ENCODE data around the gene MAEA.
"Not testable (repeated sequence)": the region's sequence is repeated elsewhere in the genome, so short reads cannot be mapped to it uniquely, and the experiment has no call there.

The MAEA gene

DNA sequence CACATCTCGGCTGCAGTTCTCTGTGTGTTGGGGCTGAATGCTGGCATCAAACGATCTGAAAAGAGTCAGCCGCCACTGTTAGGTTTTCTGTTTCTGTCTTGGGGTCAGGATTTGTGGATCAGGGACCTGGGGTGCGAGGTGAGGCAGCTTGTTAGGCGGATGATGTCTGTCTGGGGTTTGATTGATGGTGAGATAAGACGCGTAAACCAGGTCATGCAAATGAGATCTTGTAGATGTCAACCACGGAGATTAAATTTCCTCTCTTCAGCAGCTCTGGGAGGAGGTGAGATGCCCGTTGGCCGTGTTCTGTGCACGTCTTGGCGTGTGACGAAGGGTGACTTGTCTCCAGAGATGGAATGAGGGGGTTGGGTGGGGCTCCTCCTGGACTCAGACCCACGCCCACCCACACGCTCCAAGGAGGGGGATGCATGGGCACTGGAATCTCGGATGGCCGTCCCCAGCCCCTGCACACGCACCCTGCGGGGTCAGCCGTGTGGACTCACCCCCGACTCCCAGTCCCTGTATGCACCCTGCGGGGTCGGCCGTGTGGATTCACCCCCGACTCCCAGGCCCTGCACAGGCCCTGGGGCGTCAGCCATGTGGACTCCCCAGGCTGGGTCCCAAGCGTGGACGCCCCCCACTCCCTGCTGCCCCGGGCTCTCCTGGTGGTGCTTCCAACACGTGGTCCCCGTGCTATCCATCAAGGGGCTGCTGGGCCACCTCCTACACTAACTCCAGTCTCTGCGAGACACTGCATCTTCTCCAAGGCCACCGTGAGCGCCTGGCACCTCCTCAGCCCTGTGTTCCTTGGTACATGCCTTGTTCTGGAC, 41.3 kb downstream of the MAEA start:
- ChIA-PET CTCF (no interaction called here), POLR2A (no interaction called here)
- no peak overlapping the region for H3K4me3 ChIP-seq (ENCODE audit: control insufficient read depth in 1 of 7, extremely low read depth in 1 of 7, insufficient read depth in 4 of 7, low read depth in 2 of 7, low read length in 6 of 7)
- no peaks in the 10 kb centered on the region for H3K27me3 ChIP-seq (replicated peaks in 2 of 5; ENCODE audit: control insufficient read depth in 4 of 5, insufficient read depth in 5 of 5, low read length in 4 of 5)
- peaks cover 0 to 72% (median 45%) of the 10 kb centered on the region in 4 experiments for H3K36me3 ChIP-seq (ENCODE audit: control insufficient read depth in 4 of 4, insufficient read depth in 4 of 4, low read length in 3 of 4)
- DNase-seq = no peak
- H3K4me1 ChIP-seq (ENCODE audit: control extremely low read depth in 1 of 4, control insufficient read depth in 4 of 4, insufficient read depth in 4 of 4, low read length in 3 of 4) = no peaks in the 10 kb centered on the region
- WGBS (ENCODE audit: insufficient coverage) = 94% methylated on average over 32 of the region's 34 CpGs
- H3K27ac ChIP-seq (ENCODE audit: insufficient read depth in 1 of 2, low read depth in 1 of 2, low read length in 2 of 2, poor library complexity in 1 of 2, severe bottlenecking in 2 of 2) = no peak overlapping the region
- no peaks in the 10 kb centered on the region for H3K9me3 ChIP-seq (ENCODE audit: control extremely low read depth in 1 of 5, control insufficient read depth in 4 of 5, insufficient read depth in 2 of 5, low read depth in 1 of 5, low read length in 4 of 5)

- POLR2A ChIA-PET = no interaction called here
Observed at GRCh38 chr4:1331591-1332353, 42.1 kb downstream of the MAEA start.

DNA sequence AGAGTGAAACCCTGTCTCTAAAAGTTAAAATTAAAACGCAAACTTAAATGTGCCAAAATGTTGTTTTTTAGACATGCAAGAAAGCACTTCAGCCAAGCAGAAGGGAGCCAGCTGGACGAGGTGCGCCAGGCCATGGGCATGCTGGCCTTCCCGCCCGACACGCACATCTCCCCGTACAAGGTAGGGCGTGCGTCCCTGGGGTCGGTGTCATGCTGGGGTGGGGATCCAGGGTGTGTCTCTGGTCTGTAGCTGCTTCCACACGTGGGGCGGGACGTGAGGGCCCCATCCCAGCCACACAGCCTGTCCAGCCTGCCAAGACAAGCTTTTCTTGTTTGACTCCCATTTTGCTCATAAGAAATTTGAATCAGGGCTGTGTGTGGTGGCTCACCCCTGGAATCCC, 43.0 kb downstream of the MAEA start:
- POLR2A ChIA-PET = no interaction called here
- Histone ChIP-seq H3K27ac (ENCODE audit: insufficient read depth in 1 of 2, low read depth in 1 of 2, low read length in 2 of 2, poor library complexity in 1 of 2, severe bottlenecking in 2 of 2) (no peak overlapping the region), H3K36me3 (ENCODE audit: control insufficient read depth in 4 of 4, insufficient read depth in 4 of 4, low read length in 3 of 4) (peaks cover 2 to 69% (median 46%) of the 10 kb centered on the region in 4 experiments), H3K4me3 (ENCODE audit: control insufficient read depth in 1 of 7, extremely low read depth in 1 of 7, insufficient read depth in 4 of 7, low read depth in 2 of 7, low read length in 6 of 7) (no peak overlapping the region), H3K27me3 (replicated peaks in 2 of 5; ENCODE audit: control insufficient read depth in 4 of 5, insufficient read depth in 5 of 5, low read length in 4 of 5) (no peaks in the 10 kb centered on the region), H3K4me1 (ENCODE audit: control extremely low read depth in 1 of 4, control insufficient read depth in 4 of 4, insufficient read depth in 4 of 4, low read length in 3 of 4) (no peaks in the 10 kb centered on the region), H3K9me3 (ENCODE audit: control extremely low read depth in 1 of 5, control insufficient read depth in 4 of 5, insufficient read depth in 2 of 5, low read depth in 1 of 5, low read length in 4 of 5) (no peaks in the 10 kb centered on the region)
- no peak for DNase-seq
- CTCF ChIA-PET = interaction anchor here (1.2 kb wide), 1 partner anchor 14 kb away, joined by 4 read pairs; the partner anchor contains the start of gene UVSSA
- 94% methylated on average over 7 of the region's 13 CpGs for WGBS (ENCODE audit: insufficient coverage)

More at GRCh38 chr4:1331591-1332353, 42.1 kb downstream of the MAEA start:
- H3K36me3 ChIP-seq (ENCODE audit: control insufficient read depth in 4 of 4, insufficient read depth in 4 of 4, low read length in 3 of 4) = peaks cover 0 to 69% (median 43%) of the 10 kb centered on the region in 4 experiments
- H3K9me3 ChIP-seq (ENCODE audit: control extremely low read depth in 1 of 5, control insufficient read depth in 4 of 5, insufficient read depth in 2 of 5, low read depth in 1 of 5, low read length in 4 of 5) = no peaks in the 10 kb centered on the region
- no peak overlapping the region for H3K27ac ChIP-seq (ENCODE audit: insufficient read depth in 1 of 2, low read depth in 1 of 2, low read length in 2 of 2, poor library complexity in 1 of 2, severe bottlenecking in 2 of 2)
- H3K4me3 ChIP-seq (ENCODE audit: control insufficient read depth in 1 of 7, extremely low read depth in 1 of 7, insufficient read depth in 4 of 7, low read depth in 2 of 7, low read length in 6 of 7) = no peak overlapping the region
- CTCF ChIA-PET = interaction anchor here (1.2 kb wide), 1 partner anchor 15 kb away, joined by 4 read pairs; the partner anchor contains the start of gene UVSSA
- no peak for DNase-seq
- no peaks in the 10 kb centered on the region for H3K27me3 ChIP-seq (replicated peaks in 2 of 5; ENCODE audit: control insufficient read depth in 4 of 5, insufficient read depth in 5 of 5, low read length in 4 of 5)
- 97% methylated on average over 17 of the region's 21 CpGs for WGBS (ENCODE audit: insufficient coverage)
- H3K4me1 ChIP-seq (ENCODE audit: control extremely low read depth in 1 of 4, control insufficient read depth in 4 of 4, insufficient read depth in 4 of 4, low read length in 3 of 4) = no peaks in the 10 kb centered on the region

GRCh38 chr4:1333256-1333655, 43.6 kb downstream of the MAEA start:
- ChIA-PET POLR2A (no interaction called here), CTCF (no interaction called here)
- Histone ChIP-seq H3K36me3 (ENCODE audit: control insufficient read depth in 4 of 4, insufficient read depth in 4 of 4, low read length in 3 of 4) (peaks cover 2 to 69% (median 46%) of the 10 kb centered on the region in 4 experiments), H3K27me3 (replicated peaks in 2 of 5; ENCODE audit: control insufficient read depth in 4 of 5, insufficient read depth in 5 of 5, low read length in 4 of 5) (no peaks in the 10 kb centered on the region), H3K4me1 (ENCODE audit: control extremely low read depth in 1 of 4, control insufficient read depth in 4 of 4, insufficient read depth in 4 of 4, low read length in 3 of 4) (no peaks in the 10 kb centered on the region), H3K4me3 (ENCODE audit: control insufficient read depth in 1 of 7, extremely low read depth in 1 of 7, insufficient read depth in 4 of 7, low read depth in 2 of 7, low read length in 6 of 7) (no peak overlapping the region), H3K27ac (ENCODE audit: insufficient read depth in 1 of 2, low read depth in 1 of 2, low read length in 2 of 2, poor library complexity in 1 of 2, severe bottlenecking in 2 of 2) (no peak overlapping the region), H3K9me3 (ENCODE audit: control extremely low read depth in 1 of 5, control insufficient read depth in 4 of 5, insufficient read depth in 2 of 5, low read depth in 1 of 5, low read length in 4 of 5) (no peaks in the 10 kb centered on the region)
- no peak for DNase-seq
- 96% methylated on average over 8 of the region's 8 CpGs for whole genome bisulfite sequencing (ENCODE audit: insufficient coverage)

- H3K27ac ChIP-seq (ENCODE audit: insufficient read depth in 1 of 2, low read depth in 1 of 2, low read length in 2 of 2, poor library complexity in 1 of 2, severe bottlenecking in 2 of 2); H3K9me3 ChIP-seq (ENCODE audit: control extremely low read depth in 1 of 5, control insufficient read depth in 4 of 5, insufficient read depth in 2 of 5, low read depth in 1 of 5, low read length in 4 of 5); POLR2A ChIA-PET; H3K4me3 ChIP-seq (ENCODE audit: control insufficient read depth in 1 of 7, extremely low read depth in 1 of 7, insufficient read depth in 4 of 7, low read depth in 2 of 7, low read length in 6 of 7); H3K27me3 ChIP-seq (replicated peaks in 2 of 5; ENCODE audit: control insufficient read depth in 4 of 5, insufficient read depth in 5 of 5, low read length in 4 of 5); DNase-seq; H3K4me1 ChIP-seq (ENCODE audit: control extremely low read depth in 1 of 4, control insufficient read depth in 4 of 4, insufficient read depth in 4 of 4, low read length in 3 of 4): not testable (repeated sequence)
- H3K36me3 ChIP-seq (ENCODE audit: control insufficient read depth in 4 of 4, insufficient read depth in 4 of 4, low read length in 3 of 4) = peaks cover 3 to 69% (median 46%) of the 10 kb centered on the region in 4 experiments
- 91% methylated on average over 5 of the region's 12 CpGs for WGBS (ENCODE audit: insufficient coverage)
- CTCF ChIA-PET = interaction anchor here (1.0 kb wide), 1 partner anchor 12 kb away, joined by 3 read pairs; no protein-coding TSS in a partner anchor
Observed at GRCh38 chr4:1333851-1334578, 44.3 kb downstream of the MAEA start.

GRCh38 chr4:1334579-1334895, 44.8 kb downstream of the MAEA start:
- WGBS (ENCODE audit: insufficient coverage) = 94% methylated on average over 6 of the region's 6 CpGs
- no peak overlapping the region for H3K27ac ChIP-seq (ENCODE audit: insufficient read depth in 1 of 2, low read depth in 1 of 2, low read length in 2 of 2, poor library complexity in 1 of 2, severe bottlenecking in 2 of 2)
- peaks cover 0 to 2% (median 0%) of the 10 kb centered on the region in 5 experiments for H3K9me3 ChIP-seq (ENCODE audit: control extremely low read depth in 1 of 5, control insufficient read depth in 4 of 5, insufficient read depth in 2 of 5, low read depth in 1 of 5, low read length in 4 of 5)
- no peak for DNase-seq
- H3K27me3 ChIP-seq (replicated peaks in 2 of 5; ENCODE audit: control insufficient read depth in 4 of 5, insufficient read depth in 5 of 5, low read length in 4 of 5) = no peaks in the 10 kb centered on the region
- H3K4me3 ChIP-seq (ENCODE audit: control insufficient read depth in 1 of 7, extremely low read depth in 1 of 7, insufficient read depth in 4 of 7, low read depth in 2 of 7, low read length in 6 of 7) = no peak overlapping the region
- H3K4me1 ChIP-seq (ENCODE audit: control extremely low read depth in 1 of 4, control insufficient read depth in 4 of 4, insufficient read depth in 4 of 4, low read length in 3 of 4) = no peaks in the 10 kb centered on the region
- CTCF ChIA-PET = interaction anchor here (1.0 kb wide), 1 partner anchor 11 kb away, joined by 3 read pairs; no protein-coding TSS in a partner anchor
- H3K36me3 ChIP-seq (ENCODE audit: control insufficient read depth in 4 of 4, insufficient read depth in 4 of 4, low read length in 3 of 4) = peaks cover 8 to 69% (median 50%) of the 10 kb centered on the region in 4 experiments
- POLR2A ChIA-PET = no interaction called here
